Measurements from ENCODE around the gene APOBEC3A.

The APOBEC3A gene

DNA sequence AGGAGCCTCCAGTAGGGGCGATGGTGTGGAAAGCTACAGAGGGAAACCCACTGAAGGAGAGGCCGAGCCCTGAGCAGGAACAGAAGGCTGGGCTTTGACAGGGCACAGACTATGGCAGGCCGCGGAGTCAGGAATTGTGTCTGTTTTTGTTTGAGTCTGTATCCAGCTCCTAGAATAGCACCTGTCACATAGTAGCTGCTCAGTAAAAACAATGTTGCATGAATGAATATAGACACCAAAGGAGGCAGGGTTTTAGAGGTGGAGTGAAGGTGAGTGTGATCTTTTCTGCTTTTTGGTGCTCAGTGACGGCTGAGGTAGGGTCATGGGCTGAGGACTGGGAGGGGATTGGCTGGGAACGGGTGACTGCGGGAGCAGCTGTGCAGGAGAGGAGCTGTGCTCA is 18.5 kb upstream of the APOBEC3A start:
- no peak overlapping the region for H3K4me3 ChIP-seq (ENCODE audit: low read depth, low read length)
- no peak for DNase-seq (ENCODE audit: low read depth, low spot score)
- TF ChIP-seq, protein P1, sequence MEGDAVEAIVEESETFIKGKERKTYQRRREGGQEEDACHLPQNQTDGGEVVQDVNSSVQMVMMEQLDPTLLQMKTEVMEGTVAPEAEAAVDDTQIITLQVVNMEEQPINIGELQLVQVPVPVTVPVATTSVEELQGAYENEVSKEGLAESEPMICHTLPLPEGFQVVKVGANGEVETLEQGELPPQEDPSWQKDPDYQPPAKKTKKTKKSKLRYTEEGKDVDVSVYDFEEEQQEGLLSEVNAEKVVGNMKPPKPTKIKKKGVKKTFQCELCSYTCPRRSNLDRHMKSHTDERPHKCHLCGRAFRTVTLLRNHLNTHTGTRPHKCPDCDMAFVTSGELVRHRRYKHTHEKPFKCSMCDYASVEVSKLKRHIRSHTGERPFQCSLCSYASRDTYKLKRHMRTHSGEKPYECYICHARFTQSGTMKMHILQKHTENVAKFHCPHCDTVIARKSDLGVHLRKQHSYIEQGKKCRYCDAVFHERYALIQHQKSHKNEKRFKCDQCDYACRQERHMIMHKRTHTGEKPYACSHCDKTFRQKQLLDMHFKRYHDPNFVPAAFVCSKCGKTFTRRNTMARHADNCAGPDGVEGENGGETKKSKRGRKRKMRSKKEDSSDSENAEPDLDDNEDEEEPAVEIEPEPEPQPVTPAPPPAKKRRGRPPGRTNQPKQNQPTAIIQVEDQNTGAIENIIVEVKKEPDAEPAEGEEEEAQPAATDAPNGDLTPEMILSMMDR (IDR thresholded peaks at IDR 0.05; ENCODE audit: insufficient read depth, low read length, missing control alignments), result no peak
- CTCF ChIA-PET, result interaction anchor here (1.0 to 1.8 kb wide), 3 partner anchors 11 to 70 kb away, joined by 3 to 7 read pairs (median 4); no protein-coding TSS in a partner anchor
- POLR2A ChIA-PET, result no interaction called here

DNA sequence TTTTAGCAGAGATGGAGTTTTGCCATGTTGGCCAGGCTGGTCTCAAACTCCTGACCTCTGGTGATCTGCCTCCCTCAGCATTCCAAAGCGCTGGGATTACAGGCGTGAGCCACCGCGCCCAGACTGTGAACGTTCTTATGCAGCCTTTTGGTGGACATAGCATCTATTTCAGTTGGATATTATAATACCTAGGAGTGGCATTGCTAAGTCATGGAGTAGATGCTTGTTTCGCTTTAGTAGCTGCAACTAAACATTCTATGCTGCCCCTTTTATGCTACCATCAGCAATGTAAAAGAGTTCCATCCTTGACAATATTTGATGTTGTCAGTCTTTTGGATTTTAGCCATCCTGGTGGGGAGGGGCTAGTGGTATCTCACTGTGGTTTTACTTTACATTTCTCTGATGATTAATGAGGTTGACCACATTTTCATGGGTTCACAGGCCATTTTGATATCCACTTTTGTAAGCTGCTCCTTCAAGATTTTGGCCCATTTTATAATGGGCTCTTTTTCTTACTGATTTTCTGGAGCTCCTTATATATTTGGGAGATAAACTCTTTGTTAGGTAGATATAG is 16.5 kb upstream of the APOBEC3A start:
- CTCF ChIA-PET, result interaction anchor here (0.7 to 1.5 kb wide), 3 partner anchors 11 to 71 kb away, joined by 3 to 6 read pairs (median 5); no protein-coding TSS in a partner anchor

DNA sequence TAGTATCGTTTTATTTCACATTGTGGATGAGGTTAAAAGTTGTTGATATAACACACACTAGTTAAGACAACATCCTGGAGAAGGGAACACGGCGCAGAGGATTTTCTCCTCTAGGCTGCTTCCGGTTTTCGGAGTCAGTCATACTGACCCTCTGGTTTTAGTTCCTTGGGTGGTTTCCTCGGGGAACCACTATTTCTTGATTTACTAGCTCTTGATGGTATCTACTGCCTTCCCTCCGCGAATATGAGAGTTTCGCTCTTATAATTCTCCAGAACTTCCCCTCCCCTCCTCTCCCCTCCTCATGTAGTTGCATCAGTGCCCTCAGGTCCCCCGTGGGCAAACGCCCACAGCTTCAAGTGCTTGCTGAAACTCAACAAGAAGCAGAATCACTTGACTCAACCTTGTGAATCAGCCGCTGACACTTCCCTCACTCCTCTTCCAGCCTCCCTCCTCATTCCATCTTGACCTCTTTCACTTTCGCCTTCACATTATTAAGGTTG is 15.9 kb upstream of the APOBEC3A start:
- no peak for DNase-seq (ENCODE audit: low read depth, low spot score)
- no peak overlapping the region for H3K4me3 ChIP-seq (ENCODE audit: low read depth, low read length)
- POLR2A ChIA-PET, result no interaction called here
- TF ChIP-seq, protein P1 (IDR thresholded peaks at IDR 0.05; ENCODE audit: insufficient read depth, low read length, missing control alignments), result no peak
- CTCF ChIA-PET, result interaction anchor here (0.7 to 1.5 kb wide), 3 partner anchors 12 to 72 kb away, joined by 3 to 6 read pairs (median 5); no protein-coding TSS in a partner anchor

More for the DNA sequence above, 16.5 kb upstream of the APOBEC3A start:
- POLR2A ChIA-PET, result no interaction called here
- H3K4me3 ChIP-seq (ENCODE audit: low read depth, low read length), result no peak overlapping the region
- TF ChIP-seq, protein P1 (IDR thresholded peaks at IDR 0.05; ENCODE audit: insufficient read depth, low read length, missing control alignments), result no peak
- DNase-seq (ENCODE audit: low read depth, low spot score), result no peak

DNA sequence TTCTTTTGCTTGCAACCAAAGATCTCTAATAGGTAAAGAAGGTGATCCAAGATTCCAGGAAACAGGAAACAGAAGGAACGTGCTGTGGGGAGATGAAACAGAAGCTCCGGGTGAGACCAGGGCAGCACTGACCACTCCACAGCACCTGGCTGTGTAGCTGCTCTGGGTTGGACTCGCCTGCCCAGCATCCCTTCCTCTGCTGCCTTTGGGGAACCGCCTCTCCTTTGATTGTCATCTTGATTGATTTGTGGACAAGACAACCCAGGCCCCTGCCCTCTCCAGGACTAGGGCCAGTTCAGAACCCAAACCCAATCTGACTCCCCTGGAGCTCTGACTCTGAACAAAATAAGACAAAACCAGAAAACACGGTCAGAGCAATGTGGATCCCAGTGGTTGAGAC is 14.7 kb upstream of the APOBEC3A start:
- ChIA-PET POLR2A (no interaction called here), CTCF (interaction anchor here (0.8 to 1.5 kb wide), 5 partner anchors 10 to 173 kb away, joined by 3 to 5 read pairs (median 4); no protein-coding TSS in a partner anchor)
- H3K4me3 ChIP-seq (ENCODE audit: low read depth, low read length), result no peak overlapping the region
- no peak for DNase-seq (ENCODE audit: low read depth, low spot score)
- TF ChIP-seq, protein P1 (IDR thresholded peaks at IDR 0.05; ENCODE audit: insufficient read depth, low read length, missing control alignments), result no peak

DNA sequence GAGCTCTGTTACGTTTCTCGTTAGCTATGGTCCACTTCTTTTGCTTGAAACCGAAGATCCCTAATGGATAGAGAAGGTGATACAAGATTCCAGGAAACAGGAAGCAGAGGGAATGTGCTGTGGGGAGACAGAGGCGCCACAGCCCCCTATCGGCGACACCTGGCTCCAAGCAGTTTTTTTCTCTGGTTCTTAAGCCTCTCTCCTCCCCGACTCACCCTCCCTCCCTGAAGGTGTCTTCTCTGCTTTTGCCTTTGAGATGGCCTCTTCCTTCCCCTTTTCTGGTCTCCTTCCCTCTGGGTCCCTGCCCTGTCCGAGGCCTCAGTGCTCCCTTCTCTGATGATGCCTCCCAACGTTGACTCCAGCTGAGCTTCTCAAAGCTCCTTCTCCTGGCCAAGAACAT is 14.2 kb upstream of the APOBEC3A start:
- no peak overlapping the region for H3K4me3 ChIP-seq (ENCODE audit: low read depth, low read length)
- ChIA-PET POLR2A (no interaction called here), CTCF (interaction anchor here (0.8 to 1.5 kb wide), 5 partner anchors 9 to 174 kb away, joined by 3 to 5 read pairs (median 4); no protein-coding TSS in a partner anchor)
- DNase-seq (ENCODE audit: low read depth, low spot score), result no peak
- TF ChIP-seq, protein P1 (IDR thresholded peaks at IDR 0.05; ENCODE audit: insufficient read depth, low read length, missing control alignments), result no peak

DNA sequence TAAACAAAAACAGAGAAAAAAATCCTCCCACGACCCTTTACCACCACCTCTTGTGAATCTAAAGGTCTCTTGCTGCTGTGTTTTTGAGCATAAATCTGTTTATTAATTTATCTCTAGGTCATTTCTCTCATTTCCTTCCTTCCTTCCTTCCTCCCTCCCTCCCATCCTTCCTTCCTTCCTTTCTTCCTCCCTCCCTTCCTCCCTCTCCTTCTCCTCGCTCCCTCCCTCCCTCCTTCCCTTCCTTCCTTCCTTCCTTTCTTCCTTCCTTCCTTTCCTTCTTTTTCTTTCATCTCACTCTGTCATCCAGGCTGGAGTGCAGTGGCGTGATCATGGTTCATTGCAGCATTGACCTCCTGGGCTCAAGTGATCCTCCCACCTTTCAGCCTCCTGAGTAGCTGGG is 13.5 kb upstream of the APOBEC3A start:
- ChIA-PET POLR2A (no interaction called here), CTCF (no interaction called here)
- TF ChIP-seq, protein P1 (IDR thresholded peaks at IDR 0.05; ENCODE audit: insufficient read depth, low read length, missing control alignments), result no peak
- H3K4me3 ChIP-seq (ENCODE audit: low read depth, low read length), result no peak overlapping the region
- no peak for DNase-seq (ENCODE audit: low read depth, low spot score)

All from AG04449 (cell line).